ENCODE data around the gene SHOC1.
"Not testable (repeated sequence)": the region's sequence is repeated elsewhere in the genome, so short reads cannot be mapped to it uniquely, and the experiment has no call there.

SHOC1 gene

DNA sequence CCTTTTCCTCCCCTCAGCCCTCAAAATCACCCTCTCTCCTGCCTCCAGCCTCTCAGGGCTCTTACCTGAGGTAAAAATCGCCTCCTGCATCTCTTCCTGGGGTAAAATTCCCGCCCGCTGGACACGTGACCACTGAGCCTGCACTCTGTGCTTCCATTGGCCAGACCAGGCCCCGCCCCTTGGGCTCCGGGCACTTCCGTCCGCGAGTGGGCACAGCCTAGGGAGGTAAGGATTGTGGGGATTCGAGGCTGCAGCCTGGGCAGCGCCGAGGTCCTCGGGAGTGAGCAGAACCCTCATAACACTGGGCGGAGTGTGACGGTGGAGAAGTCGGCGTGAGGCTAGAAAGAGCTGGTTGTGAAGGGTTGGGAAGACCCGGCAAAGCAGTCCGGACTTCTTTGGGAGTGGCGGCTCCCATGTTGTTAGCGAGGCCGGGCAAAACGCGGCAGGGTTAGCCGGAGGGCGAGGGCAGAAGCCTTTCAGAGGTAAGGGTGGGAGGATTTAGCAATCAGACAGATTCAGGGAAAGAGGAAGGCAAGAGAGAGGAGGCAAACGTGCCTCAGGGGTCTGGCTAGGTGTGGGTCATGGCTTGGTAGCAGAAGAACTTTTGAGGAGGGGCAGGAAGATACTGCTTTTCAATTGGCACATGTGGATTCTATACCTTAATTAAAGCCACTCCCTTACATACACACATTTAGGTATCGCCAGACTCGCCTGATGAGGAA, at the start of gene SHOC1:
SHOC1 (minus strand) TSS at position 103 of the 722 bp plus-strand sequence. CDS start 3,519 bp downstream, outside the sequence.
- no peak for DNase-seq

DNA sequence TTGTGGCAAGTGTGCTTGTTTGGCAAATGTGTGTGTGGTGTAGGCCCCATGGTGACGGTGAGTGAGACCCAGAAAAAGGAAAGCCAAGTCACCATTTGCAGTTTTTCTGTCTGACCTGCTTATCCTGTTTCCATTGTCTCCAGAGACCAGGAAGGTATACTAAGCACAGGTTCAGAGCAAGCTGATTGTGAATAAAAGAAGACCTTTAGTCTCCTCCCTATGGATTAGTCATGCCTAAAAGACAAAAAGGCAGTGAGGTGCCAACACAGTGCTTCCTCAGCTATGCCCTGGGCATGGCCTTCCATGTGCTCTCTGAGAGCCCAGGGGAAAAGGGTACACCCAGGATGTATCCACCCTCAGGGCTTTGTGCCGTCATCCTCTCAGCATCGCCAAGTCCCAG, 49.2 kb upstream of the SHOC1 start:
- DNase-seq: no peak

DNA sequence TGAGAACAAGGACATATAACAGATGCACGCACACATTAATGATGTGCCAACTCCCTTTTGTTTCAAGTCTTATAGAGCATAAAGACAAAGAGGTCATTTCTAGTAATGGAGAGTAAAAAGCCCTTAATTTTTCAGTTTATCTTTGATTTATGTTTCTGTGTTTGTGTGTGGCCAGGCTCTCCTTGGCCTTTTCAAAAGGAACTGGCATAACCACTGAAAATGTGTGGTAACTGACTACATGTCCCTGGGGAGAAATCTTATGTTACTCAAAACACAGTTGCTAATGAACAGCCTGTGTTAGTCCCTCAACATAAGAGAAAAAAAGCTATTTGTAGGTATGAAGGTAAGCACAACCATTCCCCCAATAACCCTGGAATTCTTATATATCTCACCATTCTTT, 47.6 kb upstream of the SHOC1 start:
- DNase-seq: no peak

DNA sequence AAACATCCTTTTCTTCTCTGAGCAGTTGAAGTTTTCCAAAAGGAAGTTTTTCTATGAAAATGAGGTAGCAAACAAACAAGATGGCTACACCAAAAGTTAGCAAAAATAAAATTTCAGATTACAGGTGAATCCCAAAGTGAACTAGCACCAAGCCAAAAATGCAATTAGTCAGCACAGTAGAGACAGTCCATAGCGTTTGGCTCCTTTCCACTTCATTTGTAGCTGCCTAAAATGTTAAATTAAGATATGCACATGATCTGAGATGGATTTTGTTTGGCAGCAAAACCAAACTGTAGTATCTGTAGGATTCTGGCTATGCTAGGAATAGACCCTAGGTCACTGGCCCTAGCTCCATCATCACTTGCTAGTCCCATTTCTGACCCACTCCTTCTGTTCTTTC, 45.7 kb upstream of the SHOC1 start:
- DNase-seq: no peak

DNA sequence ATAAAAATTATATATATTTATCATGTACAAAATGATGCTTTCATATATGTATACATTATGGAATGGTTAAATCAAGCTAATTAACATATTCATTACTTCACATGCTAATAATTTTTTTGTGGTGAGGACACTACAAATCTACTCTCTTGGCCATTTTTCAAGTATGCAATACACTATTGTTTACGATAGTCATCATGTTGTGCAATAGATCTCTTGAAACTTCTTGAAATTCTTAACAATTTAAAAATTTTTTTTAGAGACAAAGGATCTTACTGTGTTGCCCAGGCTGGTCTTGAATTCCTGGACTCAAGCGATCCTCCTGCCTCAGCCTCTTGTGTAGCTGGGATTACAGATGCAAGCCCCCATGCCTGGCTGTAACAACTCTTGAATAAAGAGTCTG, 45.2 kb upstream of the SHOC1 start:
- no peak for DNase-seq

DNA sequence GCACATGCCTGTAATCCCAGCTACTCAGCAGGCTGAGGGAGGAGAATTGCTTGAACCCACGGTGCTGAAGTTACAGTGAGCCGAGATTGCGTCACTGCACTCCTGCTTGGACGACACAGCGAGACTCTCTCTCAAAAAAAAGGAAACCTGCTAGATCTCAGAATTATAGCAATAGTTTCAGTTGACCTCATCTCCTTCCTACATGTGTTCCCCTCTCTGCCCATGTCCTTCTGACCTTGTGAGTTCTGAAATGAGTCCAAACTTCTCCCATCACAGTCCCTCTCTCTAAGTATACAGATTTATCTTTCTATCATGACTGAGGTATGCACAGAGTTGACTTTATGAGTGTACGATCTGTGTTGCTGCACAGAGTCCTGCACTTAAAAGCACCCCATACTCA, 44.6 kb upstream of the SHOC1 start:
- DNase-seq: no peak

DNA sequence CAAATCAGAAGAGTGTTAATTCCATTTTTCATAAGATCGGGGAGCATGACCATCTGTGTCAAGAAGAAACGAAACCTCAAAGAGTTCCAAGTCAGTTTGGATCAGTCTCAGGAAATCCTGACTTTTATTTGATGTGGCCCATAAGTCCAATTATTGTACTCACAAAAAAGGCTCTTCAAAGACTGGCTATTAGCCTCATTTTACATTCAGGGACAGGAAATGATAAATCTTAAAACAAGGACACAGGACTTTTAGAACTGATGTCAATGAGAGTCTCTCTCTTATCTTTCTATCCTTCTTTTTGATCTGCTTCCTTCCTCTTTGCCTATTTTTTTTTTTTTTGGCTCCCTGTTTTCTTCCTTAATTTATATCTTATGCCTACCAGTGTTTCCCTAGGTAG, 43.7 kb upstream of the SHOC1 start:
- DNase-seq: no peak

DNA sequence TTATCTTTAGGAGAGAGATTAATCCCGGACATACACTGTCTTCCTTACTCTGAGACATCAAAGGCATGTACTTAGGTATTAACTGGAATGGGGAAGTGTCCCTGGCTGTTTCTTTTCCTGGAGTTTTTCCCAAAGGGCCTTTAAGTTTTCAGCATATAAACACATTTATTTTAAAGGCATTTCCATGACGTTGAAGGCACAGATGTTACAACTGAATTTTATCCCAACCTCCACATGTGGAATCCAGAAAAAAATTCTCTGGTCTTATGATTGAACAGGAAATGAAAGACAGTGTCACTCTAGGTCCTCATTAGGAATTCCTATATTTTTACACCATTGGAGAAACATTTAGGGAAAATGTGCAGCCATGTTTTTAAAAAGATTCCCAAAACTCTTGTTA, 41.6 kb upstream of the SHOC1 start:
- no peak for DNase-seq

DNA sequence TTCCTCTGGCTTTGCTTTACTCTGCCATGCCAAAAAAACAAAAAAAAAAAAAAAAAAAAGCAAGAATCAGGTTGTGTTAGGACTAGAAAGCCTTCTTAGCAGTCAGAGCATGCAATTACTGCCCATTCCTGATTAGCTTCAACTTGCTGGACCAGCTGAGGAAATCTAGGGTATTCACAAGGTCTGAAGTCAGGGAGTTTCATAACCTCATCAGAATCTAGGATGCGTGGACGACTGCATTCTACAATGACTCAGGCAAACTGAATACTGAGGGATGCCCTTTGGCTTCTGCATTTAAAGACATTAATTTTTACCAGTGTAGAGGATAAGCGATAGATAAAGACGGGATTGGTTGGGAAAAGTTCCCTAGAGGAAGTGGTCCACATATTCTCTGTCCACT, 39.2 kb upstream of the SHOC1 start:
- no peak for DNase-seq

DNA sequence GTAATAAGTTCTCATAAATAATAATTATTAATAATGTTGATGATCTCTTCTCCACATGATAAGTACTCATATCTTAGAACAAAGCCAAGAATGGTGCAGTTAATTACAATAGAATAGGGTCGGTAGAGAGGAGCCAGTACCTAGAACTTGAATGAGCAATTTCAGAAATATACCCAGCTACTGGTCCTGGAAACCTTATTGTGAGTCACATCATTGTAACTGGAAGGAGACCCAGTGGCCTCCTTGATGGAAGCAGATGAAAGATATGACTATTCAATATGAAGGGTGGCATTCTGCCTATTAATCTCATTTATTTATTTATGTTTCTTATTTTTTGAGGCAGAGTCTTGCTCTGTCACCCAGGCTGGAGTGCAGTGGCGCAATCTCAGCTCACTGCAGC, 37.7 kb upstream of the SHOC1 start:
- DNase-seq: no peak

DNA sequence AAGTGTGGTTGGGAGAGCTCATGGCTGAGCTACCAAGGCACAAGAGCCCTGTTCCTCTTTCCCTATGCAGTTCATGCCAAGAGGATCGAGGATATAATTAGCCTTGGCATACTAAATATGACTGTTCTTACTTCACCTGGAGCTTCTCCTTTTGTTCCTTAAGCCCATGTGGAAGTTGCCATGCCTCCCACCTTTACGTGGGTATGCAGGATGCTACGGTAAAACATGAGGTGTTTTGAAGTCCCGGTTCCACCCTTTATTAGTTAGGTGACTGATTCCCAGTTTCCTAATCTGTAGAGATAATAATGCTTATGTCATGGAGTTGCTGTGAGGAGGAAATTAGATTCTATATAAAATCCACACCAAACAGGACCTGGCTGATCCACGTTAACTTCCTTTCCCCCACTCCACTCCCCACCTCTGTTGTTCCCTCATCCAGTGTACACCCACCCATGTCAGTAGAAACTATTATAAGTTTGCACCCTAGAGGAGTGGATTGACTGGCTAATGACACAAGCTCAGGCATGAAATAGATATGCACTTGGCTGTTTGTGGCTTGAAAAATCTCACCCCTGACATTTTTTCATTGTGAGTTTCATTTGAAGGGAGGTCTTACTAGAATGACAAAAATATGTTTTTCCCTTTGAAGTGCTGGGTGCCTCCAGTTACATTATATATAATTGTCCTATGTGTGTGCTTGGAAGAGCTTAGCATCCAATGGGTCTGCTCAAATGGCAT, 36.8 kb upstream of the SHOC1 start:
- DNase-seq: no peak

DNA sequence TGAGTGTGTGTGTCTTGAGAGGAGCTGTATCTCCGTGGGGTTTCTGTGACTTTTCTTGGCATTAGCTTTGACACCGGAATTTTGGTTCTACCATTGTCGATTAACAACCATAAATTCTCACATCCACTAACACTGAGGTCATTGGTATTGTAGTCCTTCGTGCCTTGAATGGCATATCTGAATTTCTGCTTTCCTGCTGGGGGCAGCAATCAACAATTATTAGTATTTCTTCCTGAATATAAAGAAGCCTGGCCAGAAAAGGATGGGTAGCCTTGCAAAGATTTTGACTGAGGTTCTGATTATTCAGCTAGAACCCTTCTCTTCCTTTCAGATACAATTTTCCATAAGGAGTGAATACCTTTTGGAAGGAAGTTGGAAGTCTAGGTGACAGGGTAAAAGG, 33.5 kb upstream of the SHOC1 start:
- DNase-seq: no peak

DNA sequence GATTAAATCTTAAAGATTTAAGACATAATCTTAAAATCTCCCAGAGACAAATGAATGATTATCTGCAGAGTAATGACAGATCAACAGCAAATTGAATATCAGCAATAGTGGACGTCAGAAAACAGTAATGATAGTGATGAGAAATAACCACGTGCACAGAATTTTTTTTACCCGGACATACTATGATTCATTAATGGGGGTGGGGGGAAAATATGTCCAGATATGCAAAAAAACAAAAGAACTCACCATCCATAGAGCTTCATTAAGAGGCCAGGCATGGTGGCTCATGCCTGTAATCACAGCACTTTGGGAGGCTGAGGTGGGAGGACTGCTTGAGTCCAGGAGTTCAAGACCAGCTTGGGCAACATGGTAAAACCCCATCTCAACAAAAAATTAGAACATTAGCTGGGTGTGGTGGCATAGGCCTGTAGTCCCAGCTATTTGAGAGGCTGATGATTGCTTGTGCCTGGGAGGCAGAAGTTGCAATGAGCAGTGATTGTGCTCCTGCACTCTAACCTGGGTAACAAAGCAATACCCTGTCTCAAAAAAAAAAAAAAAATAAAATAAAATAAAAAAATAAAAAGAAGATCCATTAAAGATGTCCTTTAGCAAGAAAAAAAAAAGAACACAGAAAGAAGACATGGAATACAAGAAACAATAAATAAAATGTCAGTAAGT, 30.9 kb upstream of the SHOC1 start:
- DNase-seq: no peak

DNA sequence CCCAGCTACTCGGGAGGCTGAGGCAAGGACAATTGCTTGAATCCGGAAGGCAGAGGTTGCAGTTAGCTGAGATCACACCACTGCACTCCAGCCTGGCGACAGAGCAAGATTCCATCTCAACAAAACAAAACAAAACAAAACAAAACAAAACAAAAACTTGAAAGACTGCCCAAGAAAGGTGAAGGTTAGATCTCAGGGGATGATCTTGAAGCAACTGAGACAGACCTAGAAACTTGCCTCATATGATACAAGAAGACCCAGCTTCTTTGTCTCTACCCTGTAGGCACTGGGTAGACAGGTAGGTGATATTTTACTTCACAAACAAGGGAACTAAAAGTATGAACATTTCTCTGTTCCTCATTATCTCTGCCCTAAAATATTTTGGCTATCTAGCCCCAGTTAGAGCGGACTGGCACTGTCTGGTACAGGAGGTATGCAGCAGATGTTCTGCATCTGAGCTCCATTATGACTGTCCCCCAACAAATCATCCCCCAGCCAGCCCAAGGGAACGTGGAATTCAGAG, 26.3 kb upstream of the SHOC1 start:
- no peak for DNase-seq

DNA sequence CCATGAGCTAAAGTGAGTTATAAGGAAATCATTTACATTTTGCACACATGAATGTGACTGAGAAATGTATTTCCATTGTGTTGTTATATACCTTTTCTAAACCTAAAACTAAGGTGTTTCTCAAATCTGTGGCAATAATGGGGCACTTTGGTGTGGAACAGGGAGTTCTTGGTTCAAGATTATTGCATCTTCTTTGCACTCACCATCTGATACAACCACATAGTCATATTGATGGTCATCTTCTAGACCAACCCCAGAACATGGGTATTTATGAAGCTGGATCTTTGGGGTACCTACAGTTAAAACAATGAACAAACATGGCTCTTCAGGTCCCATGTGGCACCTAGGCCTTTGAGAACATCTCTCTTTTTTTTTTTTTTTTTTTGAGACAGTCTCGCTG, 24.6 kb upstream of the SHOC1 start:
- no peak for DNase-seq

DNA sequence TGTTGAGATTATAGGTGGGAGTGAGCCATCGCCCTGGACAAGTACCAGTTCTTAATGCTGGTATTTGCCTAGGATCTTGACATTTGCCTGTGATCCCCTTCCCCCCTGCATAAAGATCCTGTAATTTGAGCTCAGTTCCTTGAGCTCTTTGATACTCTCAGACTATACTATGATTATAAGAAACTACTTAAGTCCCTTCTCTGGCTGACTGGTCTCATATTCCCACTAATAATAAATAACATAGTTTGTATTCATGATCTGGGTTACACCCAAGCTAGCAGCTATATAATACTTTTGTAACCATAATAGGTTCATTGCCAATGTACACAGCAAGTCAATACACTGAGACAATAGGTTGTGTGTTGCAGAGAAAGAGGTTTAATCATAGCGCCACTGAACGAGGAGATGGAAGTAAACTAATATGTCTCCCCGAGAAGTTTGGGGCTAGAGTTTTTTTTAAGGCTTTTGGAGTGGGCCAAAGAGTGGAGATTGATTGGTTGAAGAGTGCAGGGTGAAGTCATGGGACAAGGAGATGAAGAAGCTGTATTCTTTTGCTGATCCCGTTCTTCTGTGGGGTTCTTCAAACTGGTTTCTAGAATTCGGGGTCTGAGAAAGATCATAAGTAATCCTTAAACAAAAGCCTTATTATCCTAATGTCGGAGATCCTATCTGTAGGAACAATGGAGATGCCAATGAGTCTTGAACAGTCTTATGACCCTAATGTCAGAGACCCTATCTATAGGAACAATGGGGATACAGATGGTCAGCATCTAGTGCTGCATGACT, 20.7 kb upstream of the SHOC1 start:
- no peak for DNase-seq

DNA sequence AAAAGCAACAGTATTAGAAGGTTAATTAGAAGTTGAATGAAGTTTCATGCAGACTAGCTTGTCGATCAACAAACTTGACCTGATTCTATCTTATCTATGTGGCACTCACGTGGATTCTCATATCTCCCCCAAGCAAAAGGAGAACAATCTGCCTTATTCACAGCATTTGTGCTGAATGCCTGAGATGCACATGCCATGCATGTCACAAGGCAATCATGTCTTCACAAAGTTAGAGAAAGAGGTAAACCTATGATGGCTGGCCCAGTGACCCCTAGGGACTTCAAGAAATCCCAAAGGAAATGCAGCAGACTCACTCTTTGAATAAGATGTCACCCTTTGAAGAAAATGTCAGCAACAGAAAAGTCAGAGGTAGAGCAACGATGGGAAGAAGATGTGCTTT, 17.6 kb upstream of the SHOC1 start:
- no peak for DNase-seq

DNA sequence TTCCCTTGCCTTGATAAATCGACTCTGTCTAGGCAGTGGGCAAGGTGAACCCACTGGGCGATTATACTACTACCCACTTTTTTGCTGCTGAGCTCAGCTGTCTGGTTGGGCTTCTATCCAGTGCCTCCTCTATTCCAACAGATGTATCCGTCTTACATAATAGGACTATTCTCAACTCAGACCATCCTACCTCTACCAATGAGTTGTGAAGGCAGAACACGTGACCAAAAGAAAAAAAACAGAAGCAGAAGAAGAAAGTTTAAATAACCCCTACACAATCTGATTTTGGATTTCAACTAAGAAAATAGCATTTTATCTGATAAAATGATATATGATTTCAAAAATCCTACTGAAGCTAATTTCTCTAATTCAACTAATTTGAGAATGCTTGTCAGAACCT, 16.2 kb upstream of the SHOC1 start:
- no peak for DNase-seq

DNA sequence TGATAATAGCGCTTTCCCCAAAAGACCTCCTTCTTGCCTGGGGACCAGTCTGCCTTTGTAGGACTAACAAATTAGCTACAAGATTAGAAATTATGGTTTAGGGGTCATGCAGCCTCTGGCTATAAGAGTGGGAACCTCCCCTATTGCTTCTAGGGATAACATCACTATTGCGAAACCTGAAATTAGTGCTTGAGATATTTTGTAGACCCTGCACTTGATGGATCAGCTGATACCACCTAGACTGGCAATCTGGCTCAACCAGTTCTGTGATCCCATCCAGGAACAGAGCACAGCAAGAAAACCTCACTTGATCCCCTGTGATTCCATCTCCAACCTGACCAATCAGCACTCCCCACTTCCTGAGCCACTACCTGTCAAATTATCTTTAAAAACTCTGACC, 15.7 kb upstream of the SHOC1 start:
- DNase-seq: not testable (repeated sequence)

DNA sequence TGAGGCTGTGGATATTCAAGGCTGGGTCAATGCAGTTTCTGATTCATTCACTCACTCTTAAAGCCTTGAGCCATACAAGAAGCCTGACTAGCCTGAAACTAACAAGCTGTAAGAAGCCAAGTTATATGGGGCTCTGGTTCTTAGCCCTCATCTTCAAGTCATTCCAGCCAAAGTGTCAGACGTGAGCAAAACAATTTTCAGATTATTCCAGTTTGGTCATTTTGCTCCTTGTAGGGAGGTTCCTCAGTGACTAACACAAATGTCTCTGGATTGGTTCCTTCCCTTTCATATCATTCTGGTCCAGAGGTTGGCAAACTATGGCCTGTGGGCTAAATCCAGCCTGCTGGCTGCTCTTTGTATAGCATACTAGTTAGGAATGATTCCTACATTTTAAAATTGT, 12.5 kb upstream of the SHOC1 start:
- DNase-seq: no peak

DNA sequence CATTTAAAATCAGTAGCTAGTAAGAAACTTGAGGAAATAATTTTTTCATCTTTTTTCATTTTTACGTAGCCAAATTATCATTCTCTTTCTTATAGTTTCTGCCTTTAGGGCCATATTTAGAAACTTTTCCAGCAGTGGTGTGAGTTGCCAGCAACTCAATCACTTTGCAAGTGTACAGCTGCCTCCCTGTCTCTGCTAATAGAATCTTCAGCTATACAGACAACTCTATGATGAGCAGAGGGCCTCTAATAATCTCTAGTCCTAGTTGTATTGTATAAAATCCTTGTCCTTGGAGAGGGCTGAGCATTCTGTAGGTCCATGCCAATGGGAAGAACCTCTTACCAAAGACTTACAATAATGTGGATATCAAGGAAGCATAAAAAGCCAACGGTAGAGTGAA, 11.5 kb upstream of the SHOC1 start:
- DNase-seq: no peak

DNA sequence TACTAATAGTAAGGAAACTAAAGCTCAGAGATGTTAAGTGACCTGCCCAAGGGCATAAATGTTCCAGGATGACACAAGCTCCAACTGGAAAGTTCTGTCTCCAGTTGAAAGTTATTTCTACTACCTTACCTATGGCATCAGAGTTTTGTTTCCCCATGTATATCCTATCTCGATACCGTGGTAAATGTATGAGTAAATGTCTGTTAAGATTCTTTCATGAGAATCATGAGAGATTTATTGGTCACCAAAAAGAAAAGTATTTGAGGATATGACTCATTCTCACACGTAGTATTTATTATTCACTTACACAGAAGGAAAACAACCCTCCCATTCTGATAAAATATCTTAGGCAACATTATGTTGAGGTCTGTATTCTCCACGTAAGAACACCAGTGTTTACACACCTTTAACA, 11.1 kb upstream of the SHOC1 start:
- no peak for DNase-seq

DNA sequence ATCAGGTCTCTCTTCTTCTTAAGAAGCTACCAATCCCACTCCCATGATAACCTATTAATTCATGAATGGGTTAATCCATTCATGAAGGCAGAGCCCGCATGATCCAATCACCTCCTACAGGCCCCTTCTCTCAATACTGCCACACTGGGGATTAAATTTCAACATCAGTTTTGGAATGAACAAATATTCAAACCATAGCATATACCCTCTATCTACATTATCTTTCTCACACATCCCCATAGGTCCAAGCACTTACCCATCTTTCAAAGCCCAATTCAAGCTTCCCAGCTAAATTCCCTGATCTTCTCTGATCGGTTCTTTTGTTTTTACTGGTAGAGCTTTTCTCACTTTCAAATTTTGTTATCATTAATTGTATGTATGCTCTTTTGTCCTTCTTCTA, 10.5 kb upstream of the SHOC1 start:
- DNase-seq: no peak

Data from 8988T (cell line).